ENCODE data around the gene GLIS2.

The GLIS2 gene

GRCh38 chr16:4318451-4318910 lies 2.6 kb downstream of the GLIS2 start:
- no peaks in the 10 kb centered on the region for H3F3A ChIP-seq (ENCODE audit: low read depth)
- peaks cover 8% of the 10 kb centered on the region for H3K4me1 ChIP-seq (ENCODE audit: insufficient read depth, low read length, poor library complexity, severe bottlenecking)
- H3K9me3 ChIP-seq (ENCODE audit: insufficient read depth, low read depth, low read length): no peaks in the 10 kb centered on the region
- H3K79me2 ChIP-seq (ENCODE audit: insufficient read depth, low read length): 0 out of 2 replicates have a peak, but pooled peaks cover 3% of the 10 kb centered on the region
- H4K20me1 ChIP-seq (ENCODE audit: insufficient read depth, low read length, poor library complexity, severe bottlenecking): no peaks in the 10 kb centered on the region
- no peak overlapping the region for H3K4me3 ChIP-seq (ENCODE audit: low read length, poor library complexity, severe bottlenecking)
- H3K9ac ChIP-seq (ENCODE audit: low read depth, low read length, poor library complexity, severe bottlenecking): no peak overlapping the region
- no peak overlapping the region for H3K4me2 ChIP-seq (ENCODE audit: low read depth, low read length, poor library complexity, severe bottlenecking)
- TF ChIP-seq EZH2phosphoT487 (IDR thresholded peaks at IDR 0.05; ENCODE audit: borderline replicate concordance) (no peak), CTCF (conservative IDR thresholded peaks at IDR 0.05; ENCODE audit: low read length) (no peak)
- no peaks in the 10 kb centered on the region for H3K27me3 ChIP-seq (ENCODE audit: insufficient read depth, low read length, poor library complexity, severe bottlenecking)
- no peaks in the 10 kb centered on the region for H3K36me3 ChIP-seq (ENCODE audit: insufficient read depth, low read length)
- no peaks in the 10 kb centered on the region for H3K9me2 ChIP-seq (replicated peaks; ENCODE audit: low read depth, low read length)
- no peak overlapping the region for H2AFZ ChIP-seq (ENCODE audit: low read length)

GRCh38 chr16:4318967-4319366 lies 3.1 kb downstream of the GLIS2 start:
- Histone ChIP-seq H3K9me2 (replicated peaks; ENCODE audit: low read depth, low read length) (no peaks in the 10 kb centered on the region), H3F3A (ENCODE audit: low read depth) (no peaks in the 10 kb centered on the region), H2AFZ (ENCODE audit: low read length) (no peak overlapping the region), H3K36me3 (ENCODE audit: insufficient read depth, low read length) (no peaks in the 10 kb centered on the region), H3K9me3 (ENCODE audit: insufficient read depth, low read depth, low read length) (no peaks in the 10 kb centered on the region), H3K9ac (ENCODE audit: low read depth, low read length, poor library complexity, severe bottlenecking) (no peak overlapping the region), H3K4me2 (ENCODE audit: low read depth, low read length, poor library complexity, severe bottlenecking) (no peak overlapping the region), H4K20me1 (ENCODE audit: insufficient read depth, low read length, poor library complexity, severe bottlenecking) (no peaks in the 10 kb centered on the region), H3K79me2 (ENCODE audit: insufficient read depth, low read length) (0 out of 2 replicates have a peak, but pooled peaks cover 3% of the 10 kb centered on the region), H3K4me1 (ENCODE audit: insufficient read depth, low read length, poor library complexity, severe bottlenecking) (peaks cover 8% of the 10 kb centered on the region), H3K27me3 (ENCODE audit: insufficient read depth, low read length, poor library complexity, severe bottlenecking) (no peaks in the 10 kb centered on the region), H3K4me3 (ENCODE audit: low read length, poor library complexity, severe bottlenecking) (no peak overlapping the region)
- TF ChIP-seq EZH2phosphoT487 (IDR thresholded peaks at IDR 0.05; ENCODE audit: borderline replicate concordance) (no peak), CTCF (conservative IDR thresholded peaks at IDR 0.05; ENCODE audit: low read length) (no peak)

DNA sequence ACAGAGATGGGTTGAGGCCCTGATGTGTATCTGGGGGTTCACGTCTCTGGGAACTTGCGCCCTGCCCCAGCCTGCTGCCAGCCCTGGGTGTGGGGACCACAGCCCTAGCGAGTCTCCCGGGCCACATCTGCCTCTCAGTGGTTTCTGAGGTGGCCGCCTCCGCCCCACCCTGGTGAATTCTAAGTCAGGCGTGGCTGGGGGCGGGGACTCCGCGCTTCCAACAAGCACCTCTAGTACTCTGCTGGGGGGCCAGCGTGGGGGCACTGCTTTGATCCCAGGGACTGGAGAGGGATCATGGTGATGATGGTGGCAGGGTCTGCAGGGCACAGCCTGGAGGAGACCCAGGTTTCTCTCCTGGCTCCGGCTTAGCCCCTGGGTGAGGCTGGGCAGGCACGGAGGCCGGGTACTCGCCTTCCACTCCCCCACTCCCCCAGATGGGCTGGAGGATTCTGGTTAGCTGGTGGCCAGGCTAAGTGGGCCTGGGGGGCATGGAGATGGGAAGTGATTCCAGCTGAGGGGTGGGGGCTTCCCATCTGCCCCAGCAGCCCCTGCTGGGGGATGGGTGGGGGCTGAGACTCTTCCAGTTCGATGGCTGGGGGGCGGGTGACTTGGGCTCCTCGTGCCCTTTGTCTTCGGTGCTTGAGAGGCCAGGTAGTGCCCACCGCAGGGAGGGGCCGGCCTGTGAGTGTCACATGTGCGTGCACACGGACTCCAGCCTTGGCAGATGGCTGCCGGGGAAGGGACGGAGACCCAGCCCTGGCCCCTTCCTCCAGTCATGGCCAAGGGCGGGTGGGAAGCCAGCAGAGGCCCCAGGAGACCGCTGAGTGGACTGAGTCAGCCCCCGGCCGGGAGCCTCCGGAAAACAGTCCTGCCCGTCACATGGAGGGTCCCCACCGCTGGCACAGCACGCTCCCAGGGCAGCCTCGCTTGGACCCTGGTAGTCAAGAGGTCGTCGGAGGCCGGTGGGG lies 3.9 kb downstream of the GLIS2 start:
- Histone ChIP-seq H3F3A (ENCODE audit: low read depth) (no peaks in the 10 kb centered on the region), H3K4me2 (ENCODE audit: low read depth, low read length, poor library complexity, severe bottlenecking) (no peak overlapping the region), H4K20me1 (ENCODE audit: insufficient read depth, low read length, poor library complexity, severe bottlenecking) (no peaks in the 10 kb centered on the region), H3K9me3 (ENCODE audit: insufficient read depth, low read depth, low read length) (no peaks in the 10 kb centered on the region), H3K9ac (ENCODE audit: low read depth, low read length, poor library complexity, severe bottlenecking) (no peak overlapping the region), H3K27me3 (ENCODE audit: insufficient read depth, low read length, poor library complexity, severe bottlenecking) (no peaks in the 10 kb centered on the region), H3K36me3 (ENCODE audit: insufficient read depth, low read length) (no peaks in the 10 kb centered on the region), H3K79me2 (ENCODE audit: insufficient read depth, low read length) (0 out of 2 replicates have a peak, but pooled peaks cover 3% of the 10 kb centered on the region), H3K9me2 (replicated peaks; ENCODE audit: low read depth, low read length) (no peaks in the 10 kb centered on the region), H3K4me3 (ENCODE audit: low read length, poor library complexity, severe bottlenecking) (no peak overlapping the region), H3K4me1 (ENCODE audit: insufficient read depth, low read length, poor library complexity, severe bottlenecking) (peaks cover 8% of the 10 kb centered on the region), H2AFZ (ENCODE audit: low read length) (no peak overlapping the region)
- no peak for TF ChIP-seq EZH2phosphoT487 (IDR thresholded peaks at IDR 0.05; ENCODE audit: borderline replicate concordance)
- no peak for TF ChIP-seq CTCF (conservative IDR thresholded peaks at IDR 0.05; ENCODE audit: low read length)

All from Loucy (cell line).